GM12878 (cell line): ENCODE measurements around the gene MT3. TPM values are rescaled to one million over a fixed set of nuclear protein-coding genes. Genes with fewer than 3 reads are reported as not detected.

ENCODE experiments used
- BHLHE40 ChIP-seq, 2 experiments: fragments of 450-650 bp in 1 of 2; IDR thresholded peaks; 2 replicates each; pipeline ENCODE4 v1.6.1; 2011 to 2017; ENCODE audit warnings: low read depth in 2 of 2, borderline replicate concordance in 1 of 2, improper control_type of control experiment in 1 of 2, low read length in 1 of 2, mild to moderate bottlenecking in 1 of 2
- BRCA1 ChIP-seq: IDR thresholded peaks from 2 replicates; pipeline ENCODE4 v1.6.1; 2011; ENCODE audit warnings: low read depth, low read length, improper control_type of control experiment
- CHD2 ChIP-seq: IDR thresholded peaks from 2 replicates; pipeline ENCODE4 v1.6.1; 2011; ENCODE audit warnings: low read depth, low read length, improper control_type of control experiment, borderline replicate concordance
- DPF2 ChIP-seq: fragments of 450-650 bp; IDR thresholded peaks from 2 replicates; pipeline ENCODE4 v1.6.1; 2017; ENCODE audit warnings: mild to moderate bottlenecking
- IKZF1 ChIP-seq: fragments of 450-650 bp; conservative IDR thresholded peaks from 2 replicates; pipeline ENCODE4 v1.6.1; 2017; ENCODE audit warnings: antibody characterized with exemption, mild to moderate bottlenecking
- POLR2A ChIP-seq: IDR thresholded peaks from 2 replicates; pipeline ENCODE4 v1.6.1; 2011; ENCODE audit warnings: low read depth, mild to moderate bottlenecking, low read length
- SIX5 ChIP-seq: IDR thresholded peaks from 2 replicates; pipeline ENCODE4 v1.6.1; 2011; ENCODE audit warnings: mild to moderate bottlenecking, low read depth, low read length, moderate library complexity; ENCODE audit not compliant: severe bottlenecking
- polyA plus RNA-seq, 11 experiments: library from polyadenylated mRNA; depleted of rRNA in 4 of 11; unstranded in 6 of 11; stranded (reverse) in 5 of 11; fragments of >200 nt; fragmentation: Nextera tagmentation in 4 of 11; fragmentation: Illumina TruSeq in 1 of 11; extraction: Ambion mirVana in 4 of 11; extraction: Trizol in 1 of 11; gene quantifications; 1 replicate in 1 of 11; 2 replicates in 10 of 11; pipeline versions ENCODE4 v1.2.1 to v1.2.3, GENCODE V29; 2011 to 2016; ENCODE audit warnings: inconsistent platforms in 2 of 11, missing spikeins in 2 of 11, low read depth in 1 of 11
- total RNA-seq, 4 experiments: library from RNA; depleted of rRNA in 3 of 4; stranded (reverse); fragments of >200 nt in 3 of 4; fragmentation: Illumina TruSeq in 1 of 4; extraction: Trizol in 1 of 4; gene quantifications; 2 replicates each; pipeline versions ENCODE4 v1.2.1 to v1.2.3, GENCODE V29; 2013 to 2021
- TF ChIP-seq, protein P1 (sequence below): fragments of 450-650 bp; IDR thresholded peaks from 2 replicates; pipeline ENCODE4 v1.6.1; 2017; ENCODE audit warnings: mild to moderate bottlenecking, moderate library complexity

MT3 gene
- total and polyA plus RNA-seq, 10 of the 15 experiments (the other 5 are each of a cell fraction or from before 2014, with no cell fraction given), result 0.41 TPM; not detected in 9

GRCh38 chr16:56626685-56627084, 37.4 kb downstream of the MT3 start (continued):
- TF ChIP-seq, protein P1, sequence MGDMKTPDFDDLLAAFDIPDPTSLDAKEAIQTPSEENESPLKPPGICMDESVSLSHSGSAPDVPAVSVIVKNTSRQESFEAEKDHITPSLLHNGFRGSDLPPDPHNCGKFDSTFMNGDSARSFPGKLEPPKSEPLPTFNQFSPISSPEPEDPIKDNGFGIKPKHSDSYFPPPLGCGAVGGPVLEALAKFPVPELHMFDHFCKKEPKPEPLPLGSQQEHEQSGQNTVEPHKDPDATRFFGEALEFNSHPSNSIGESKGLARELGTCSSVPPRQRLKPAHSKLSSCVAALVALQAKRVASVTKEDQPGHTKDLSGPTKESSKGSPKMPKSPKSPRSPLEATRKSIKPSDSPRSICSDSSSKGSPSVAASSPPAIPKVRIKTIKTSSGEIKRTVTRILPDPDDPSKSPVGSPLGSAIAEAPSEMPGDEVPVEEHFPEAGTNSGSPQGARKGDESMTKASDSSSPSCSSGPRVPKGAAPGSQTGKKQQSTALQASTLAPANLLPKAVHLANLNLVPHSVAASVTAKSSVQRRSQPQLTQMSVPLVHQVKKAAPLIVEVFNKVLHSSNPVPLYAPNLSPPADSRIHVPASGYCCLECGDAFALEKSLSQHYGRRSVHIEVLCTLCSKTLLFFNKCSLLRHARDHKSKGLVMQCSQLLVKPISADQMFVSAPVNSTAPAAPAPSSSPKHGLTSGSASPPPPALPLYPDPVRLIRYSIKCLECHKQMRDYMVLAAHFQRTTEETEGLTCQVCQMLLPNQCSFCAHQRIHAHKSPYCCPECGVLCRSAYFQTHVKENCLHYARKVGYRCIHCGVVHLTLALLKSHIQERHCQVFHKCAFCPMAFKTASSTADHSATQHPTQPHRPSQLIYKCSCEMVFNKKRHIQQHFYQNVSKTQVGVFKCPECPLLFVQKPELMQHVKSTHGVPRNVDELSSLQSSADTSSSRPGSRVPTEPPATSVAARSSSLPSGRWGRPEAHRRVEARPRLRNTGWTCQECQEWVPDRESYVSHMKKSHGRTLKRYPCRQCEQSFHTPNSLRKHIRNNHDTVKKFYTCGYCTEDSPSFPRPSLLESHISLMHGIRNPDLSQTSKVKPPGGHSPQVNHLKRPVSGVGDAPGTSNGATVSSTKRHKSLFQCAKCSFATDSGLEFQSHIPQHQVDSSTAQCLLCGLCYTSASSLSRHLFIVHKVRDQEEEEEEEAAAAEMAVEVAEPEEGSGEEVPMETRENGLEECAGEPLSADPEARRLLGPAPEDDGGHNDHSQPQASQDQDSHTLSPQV, result no peak
- TF ChIP-seq BRCA1, result no peak
- TF ChIP-seq BHLHE40 (IDR thresholded peaks at IDR 0.05; ENCODE audit: borderline replicate concordance in 1 of 2, low read depth in 2 of 2, low read length in 1 of 2), result no peak
- TF ChIP-seq POLR2A, result no peak
- TF ChIP-seq IKZF1, result no peak
- TF ChIP-seq SIX5, result no peak
- no peak for TF ChIP-seq DPF2
- no peak for TF ChIP-seq CHD2
